ENCODE data around the gene ABCD3. TPM values are rescaled to one million over a fixed set of nuclear protein-coding genes. Genes with fewer than 3 reads are reported as not detected.

Gene ABCD3
- total and polyA plus RNA-seq, 2 of the 8 experiments (the other 6 are each of a cell fraction or from before 2014, with no cell fraction given), result 6.6 to 29.4 TPM

GRCh38 chr1:94383966-94384408 is 34.2 kb upstream of the ABCD3 start:
- H3K23ac ChIP-seq (ENCODE audit: insufficient read length), result no peak overlapping the region
- H4K20me1 ChIP-seq (replicated peaks in 1 of 2; ENCODE audit: control insufficient read depth in 1 of 2, insufficient read depth in 2 of 2, low read length in 2 of 2), result no peaks in the 10 kb centered on the region
- H3K9ac ChIP-seq (replicated peaks in 1 of 4; ENCODE audit: extremely low read depth in 1 of 4, low read depth in 3 of 4, low read length in 3 of 4), result no peak overlapping the region
- H2BK15ac ChIP-seq (ENCODE audit: low read length), result no peak overlapping the region
- H3K4me3 ChIP-seq (ENCODE audit: extremely low read depth in 1 of 4, insufficient read depth in 2 of 4, low read depth in 3 of 4, low read length in 4 of 4), result no peak overlapping the region
- no peak for FAIRE-seq
- no peaks in the 10 kb centered on the region for H3K4me1 ChIP-seq (replicated peaks in 1 of 4; ENCODE audit: control insufficient read depth in 3 of 4, insufficient read depth in 4 of 4, low read length in 3 of 4)
- H2BK5ac ChIP-seq (ENCODE audit: low read depth, low read length), result no peak overlapping the region
- H3K4me2 ChIP-seq (ENCODE audit: insufficient read depth in 1 of 2, low read depth in 2 of 2, low read length in 2 of 2), result no peak overlapping the region
- H2AK5ac ChIP-seq (ENCODE audit: low read depth, low read length), result no peak overlapping the region
- H3K9me3 ChIP-seq (ENCODE audit: insufficient read depth in 2 of 2, low read depth in 1 of 2, low read length in 1 of 2), result peaks cover 5 to 6% of the 10 kb centered on the region in 2 experiments; a peak in 3 of 4 replicates
- no peak overlapping the region for H3K56ac ChIP-seq (replicated peaks; ENCODE audit: insufficient read length, low read depth, low read length)
- no peak overlapping the region for H2BK20ac ChIP-seq (ENCODE audit: low read length)
- no peaks in the 10 kb centered on the region for H3K23me2 ChIP-seq (ENCODE audit: low read depth, low read length)
- ChIA-PET CTCF (ENCODE audit: partially characterized antibody) (interaction anchor here (0.6 to 2.1 kb wide), 2 partner anchors 12 to 216 kb away, joined by 3 to 12 read pairs; no protein-coding TSS in a partner anchor), POLR2A (ENCODE audit: partially characterized antibody) (no interaction called here)
- H3K27me3 ChIP-seq (replicated peaks in 1 of 4; ENCODE audit: control insufficient read depth in 3 of 4, extremely low read depth in 1 of 4, insufficient read depth in 3 of 4, low read length in 3 of 4), result no peaks in the 10 kb centered on the region
- no peak overlapping the region for H2AFZ ChIP-seq (ENCODE audit: low read length)
- no peak overlapping the region for H4K8ac ChIP-seq (ENCODE audit: extremely low read depth, insufficient read depth, low read length)
- H3K4ac ChIP-seq (replicated peaks; ENCODE audit: insufficient read length, low read depth, low read length), result no peak overlapping the region
- no peak overlapping the region for H2BK120ac ChIP-seq (replicated peaks; ENCODE audit: low read depth, low read length)
- 88% methylated on average over 4 of the region's 4 CpGs; no CpG with 5 or more reads in 1 of the 2 experiments for WGBS, 2 experiments (ENCODE audit: extremely low coverage in 1 of 2, insufficient coverage in 1 of 2, insufficient read length in 1 of 2, insufficient replicate concordance in 2 of 2, low coverage in 1 of 2, low lambda C conversion rate in 2 of 2, missing lambda C conversion rate in 1 of 2)
- H3K79me1 ChIP-seq (ENCODE audit: low read depth, low read length), result no peaks in the 10 kb centered on the region
- peaks cover 0 to 1% (median 0%) of the 10 kb centered on the region in 4 experiments; a peak in 1 of 8 replicates for H3K36me3 ChIP-seq (ENCODE audit: control insufficient read depth in 2 of 4, insufficient read depth in 4 of 4, low read length in 3 of 4)
- H3K14ac ChIP-seq (ENCODE audit: insufficient read length), result no peak overlapping the region
- DNase-seq (ENCODE audit: low read depth in 1 of 2, low spot score in 2 of 2), result no peak
- no peaks in the 10 kb centered on the region for H3K79me2 ChIP-seq (ENCODE audit: control insufficient read depth in 1 of 2, insufficient read depth in 2 of 2, low read length in 2 of 2)
- no peak overlapping the region for H2BK12ac ChIP-seq (ENCODE audit: low read depth, low read length)
- H4K5ac ChIP-seq (ENCODE audit: insufficient read length, low read depth, low read length), result no peak overlapping the region
- no peak overlapping the region for H4K91ac ChIP-seq (replicated peaks; ENCODE audit: insufficient read length, low read length)
- H3K27ac ChIP-seq (ENCODE audit: low read depth, low read length), result no peak overlapping the region
- H3K18ac ChIP-seq (ENCODE audit: extremely low read depth, low read length), result no peak overlapping the region
- no peak for TF ChIP-seq RBBP5 (IDR thresholded peaks at IDR 0.05; ENCODE audit: borderline replicate concordance, low read depth, low read length)
- no peak for TF ChIP-seq ASH2L (IDR thresholded peaks at IDR 0.05; ENCODE audit: low read length)
- no peak for TF ChIP-seq SAP30 (IDR thresholded peaks at IDR 0.05; ENCODE audit: insufficient read depth, insufficient replicate concordance, low read length)
- TF ChIP-seq RNF2 (IDR thresholded peaks at IDR 0.05; ENCODE audit: borderline replicate concordance, low read depth, low read length, missing control alignments, poor library complexity, severe bottlenecking), result no peak
- TF ChIP-seq SUZ12 (IDR thresholded peaks at IDR 0.05; ENCODE audit: low read length), result no peak
- no peak for TF ChIP-seq USF2 (IDR thresholded peaks at IDR 0.05; ENCODE audit: low read length)
- no peak for TF ChIP-seq CTBP2 (IDR thresholded peaks at IDR 0.05; ENCODE audit: borderline replicate concordance, insufficient read depth, insufficient read length, low read length)
- TF ChIP-seq RXRA (IDR thresholded peaks at IDR 0.05; ENCODE audit: insufficient read depth, low read depth, low read length), result no peak
- no peak for TF ChIP-seq CBX8 (IDR thresholded peaks at IDR 0.05; ENCODE audit: borderline replicate concordance, low read depth, low read length)
- TF ChIP-seq KDM4A (IDR thresholded peaks at IDR 0.05; ENCODE audit: low read depth, low read length, severe bottlenecking), result no peak
